HFFc6 (cell line): ENCODE results near the gene UQCRH. TPM values are rescaled to one million over a fixed set of nuclear protein-coding genes. Genes with fewer than 3 reads are reported as not detected.
A peak's percentile ranks its signal among the peaks of the same experiment; 100 is the strongest.

Experiments used
- DNase-seq: peaks from one replicate; pipeline ENCODE4 v3.0.0-alpha.2; 2018
- H3K27ac Mint-ChIP-seq: 2 replicates; pipeline ENCODE4 v1.8.0; 2020; ENCODE audit warnings: mild to moderate bottlenecking, mixed read lengths
- H3K27me3 Mint-ChIP-seq: 2 replicates; pipeline ENCODE4 v1.8.0; 2021; ENCODE audit warnings: mild to moderate bottlenecking, moderate library complexity, mixed read lengths; ENCODE audit not compliant: insufficient read depth
- H3K36me3 Mint-ChIP-seq: 2 replicates; pipeline ENCODE4 v1.8.0; 2021; ENCODE audit warnings: low read depth, mixed read lengths
- H3K4me1 Mint-ChIP-seq: 2 replicates; pipeline ENCODE4 v1.8.0; 2020; ENCODE audit warnings: low read depth, mixed read lengths
- H3K4me3 Mint-ChIP-seq: 2 replicates; pipeline ENCODE4 v1.8.0; 2020; ENCODE audit warnings: mild to moderate bottlenecking, moderate library complexity, mixed read lengths
- H3K9me3 Mint-ChIP-seq: 2 replicates; pipeline ENCODE4 v1.8.0; 2020; ENCODE audit warnings: mild to moderate bottlenecking, mixed read lengths
- CTCF ChIP-seq: fragments of 200-600 bp; sonication (generic); IDR thresholded peaks from 2 replicates; pipeline ENCODE4 v1.5.0; 2021; ENCODE audit warnings: antibody characterized with exemption, mild to moderate bottlenecking
- total RNA-seq, 6 experiments: library from RNA; stranded (reverse); fragmentation: NEBNext Ultra II Directional; extraction: Animal tissue kit (Norgen Biotek cat#: 25700); gene quantifications; 2 replicates in 1 of 6; 3 replicates in 5 of 6; pipeline ENCODE4 v1.2.3, GENCODE V29; 2021

Gene UQCRH
- total RNA-seq, 6 experiments from 2014 or later, result 211 to 274 (median 260) TPM

- no peak for DNase-seq
- no peaks in the 10 kb centered on the region for H3K9me3 Mint-ChIP-seq
- H3K4me3 Mint-ChIP-seq, result no peak overlapping the region
- no peaks in the 10 kb centered on the region for H3K4me1 Mint-ChIP-seq
- no peaks in the 10 kb centered on the region; the same call in 1 of the 2 replicates for H3K27me3 Mint-ChIP-seq
- TF ChIP-seq CTCF, result no peak
- H3K27ac Mint-ChIP-seq, result no peak overlapping the region
- H3K36me3 Mint-ChIP-seq, result peaks cover 5% of the 10 kb centered on the region; the same call in 1 of the 2 replicates
These were observed 34.9 kb upstream of the UQCRH start for GRCh38 chr1:46268578-46268977.

GRCh38 chr1:46274225-46275029 lies 29.1 kb upstream of the UQCRH start:
- peak overlapping the region; percentile 11; the same call in 1 of the 2 replicates for H3K27ac Mint-ChIP-seq
- no peaks in the 10 kb centered on the region for H3K4me1 Mint-ChIP-seq
- H3K36me3 Mint-ChIP-seq, result peaks cover 23% of the 10 kb centered on the region; the same call in 1 of the 2 replicates
- H3K27me3 Mint-ChIP-seq, result peaks cover 7% of the 10 kb centered on the region
- no peaks in the 10 kb centered on the region for H3K9me3 Mint-ChIP-seq
- peak; percentile 26 for DNase-seq
- H3K4me3 Mint-ChIP-seq, result no peak overlapping the region
- TF ChIP-seq CTCF, result peak; percentile 29; the same call in 1 of the 2 replicates

GRCh38 chr1:46275030-46275337 lies 28.5 kb upstream of the UQCRH start:
- no peak for DNase-seq
- Mint-ChIP-seq H3K27ac (no peak overlapping the region), H3K4me3 (no peak overlapping the region), H3K36me3 (peaks cover 26% of the 10 kb centered on the region; the same call in 1 of the 2 replicates), H3K27me3 (peaks cover 7% of the 10 kb centered on the region), H3K9me3 (no peaks in the 10 kb centered on the region), H3K4me1 (no peaks in the 10 kb centered on the region)
- no peak for TF ChIP-seq CTCF

- Mint-ChIP-seq H3K27ac (no peak overlapping the region), H3K4me3 (no peak overlapping the region), H3K27me3 (peaks cover 9% of the 10 kb centered on the region), H3K36me3 (peaks cover 46% of the 10 kb centered on the region), H3K4me1 (peaks cover under 1% of the 10 kb centered on the region; the same call in 1 of the 2 replicates), H3K9me3 (no peaks in the 10 kb centered on the region)
- TF ChIP-seq CTCF, result no peak
- no peak for DNase-seq
These were observed 25.7 kb upstream of the UQCRH start for GRCh38 chr1:46277658-46278373.

- H3K4me3 Mint-ChIP-seq, result no peak overlapping the region
- no peak for TF ChIP-seq CTCF
- peaks cover 10% of the 10 kb centered on the region for H3K4me1 Mint-ChIP-seq
- peak overlapping the region; percentile 22; the same call in 1 of the 2 replicates for H3K27ac Mint-ChIP-seq
- no peak for DNase-seq
- no peaks in the 10 kb centered on the region for H3K9me3 Mint-ChIP-seq
- H3K36me3 Mint-ChIP-seq, result peaks cover 54% of the 10 kb centered on the region
- H3K27me3 Mint-ChIP-seq, result peaks cover 7% of the 10 kb centered on the region
These were observed 24.7 kb upstream of the UQCRH start for GRCh38 chr1:46278807-46279206.
